ENCODE results near the gene CREG2.

- no peak for TF ChIP-seq CTCF (IDR thresholded peaks at IDR 0.05)
- TF ChIP-seq POLR2A (IDR thresholded peaks at IDR 0.05), result no peak
Observed at GRCh38 chr2:101410746-101411145, 23.4 kb upstream of the CREG2 start.

Measured in Peyer's patch (tissue), 4 donors.